ENCODE data around the gene KLK7.
A peak's percentile ranks its signal among the peaks of the same experiment; 100 is the strongest.

DNA sequence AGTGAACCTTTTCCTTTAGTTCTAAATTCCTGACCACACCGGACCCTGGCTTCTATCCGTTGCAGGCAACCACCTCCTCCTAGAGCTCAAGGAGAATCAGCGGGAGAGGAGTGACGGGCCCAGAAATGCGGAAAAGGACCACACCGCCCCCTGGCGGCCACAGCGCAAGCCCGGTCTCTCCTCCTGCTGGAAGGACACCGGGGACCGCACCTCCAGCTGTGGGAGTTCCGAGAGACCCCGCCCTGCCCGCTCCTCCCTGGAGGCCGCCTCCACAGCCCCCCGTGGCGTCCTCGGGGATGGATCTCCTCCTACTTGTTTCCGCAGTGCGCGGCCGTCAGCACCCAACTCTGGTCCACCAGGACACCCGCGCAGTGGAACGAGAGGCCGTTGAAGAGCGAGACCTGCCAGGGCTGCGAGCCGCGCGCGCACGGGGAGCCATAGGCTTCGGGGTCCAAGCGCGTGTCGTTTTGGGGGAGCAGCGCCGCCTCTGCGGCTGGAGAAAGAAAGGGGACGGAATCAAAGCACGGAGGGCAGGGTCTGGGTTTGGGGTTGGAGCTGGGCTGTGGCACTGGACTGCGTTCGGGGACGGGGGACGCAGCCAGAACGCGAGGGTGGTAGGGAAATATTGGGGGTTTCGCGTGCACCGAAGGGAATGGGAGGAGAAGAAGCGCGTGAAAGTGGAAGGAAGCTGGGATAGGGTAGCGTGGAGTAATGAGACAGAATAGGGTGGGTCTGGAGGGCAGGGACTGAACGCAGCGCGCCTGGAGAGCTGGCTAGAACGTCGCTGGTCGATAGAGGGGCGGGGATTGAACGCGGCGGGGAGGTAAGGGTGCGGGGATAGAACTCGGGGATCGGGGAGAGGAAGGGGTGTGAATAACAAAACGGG is 33.3 kb upstream of the KLK7 start:
- TF ChIP-seq POLR2A (IDR thresholded peaks at IDR 0.05), result peak in 1 of 4 donors; percentile 8
- TF ChIP-seq, protein P1, sequence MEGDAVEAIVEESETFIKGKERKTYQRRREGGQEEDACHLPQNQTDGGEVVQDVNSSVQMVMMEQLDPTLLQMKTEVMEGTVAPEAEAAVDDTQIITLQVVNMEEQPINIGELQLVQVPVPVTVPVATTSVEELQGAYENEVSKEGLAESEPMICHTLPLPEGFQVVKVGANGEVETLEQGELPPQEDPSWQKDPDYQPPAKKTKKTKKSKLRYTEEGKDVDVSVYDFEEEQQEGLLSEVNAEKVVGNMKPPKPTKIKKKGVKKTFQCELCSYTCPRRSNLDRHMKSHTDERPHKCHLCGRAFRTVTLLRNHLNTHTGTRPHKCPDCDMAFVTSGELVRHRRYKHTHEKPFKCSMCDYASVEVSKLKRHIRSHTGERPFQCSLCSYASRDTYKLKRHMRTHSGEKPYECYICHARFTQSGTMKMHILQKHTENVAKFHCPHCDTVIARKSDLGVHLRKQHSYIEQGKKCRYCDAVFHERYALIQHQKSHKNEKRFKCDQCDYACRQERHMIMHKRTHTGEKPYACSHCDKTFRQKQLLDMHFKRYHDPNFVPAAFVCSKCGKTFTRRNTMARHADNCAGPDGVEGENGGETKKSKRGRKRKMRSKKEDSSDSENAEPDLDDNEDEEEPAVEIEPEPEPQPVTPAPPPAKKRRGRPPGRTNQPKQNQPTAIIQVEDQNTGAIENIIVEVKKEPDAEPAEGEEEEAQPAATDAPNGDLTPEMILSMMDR (IDR thresholded peaks at IDR 0.05), result peak; percentile 36 to 96 (median 89)

Measured in esophagus squamous epithelium (tissue), 4 donors.